Liver (tissue), 9 donors: ENCODE results near the gene SLC24A1. TPM values are rescaled to one million over a fixed set of nuclear protein-coding genes. Genes with fewer than 3 reads are reported as not detected.

Experiments used
- DNase-seq: peaks from one replicate; pipeline ENCODE4 v3.0.0-alpha.2; 2017; ENCODE audit warnings: low spot score
- H3K27ac ChIP-seq, 2 donors: one replicate each; pipeline ENCODE4 v1.7.0; 2013; ENCODE audit warnings: inconsistent platforms in 2 of 2, low read length in 2 of 2, control low read depth in 1 of 2, low read depth in 1 of 2, mild to moderate bottlenecking in 1 of 2
- H3K27me3 ChIP-seq, 4 donors: one replicate each; pipeline versions ENCODE4 v1.6.1 to v1.7.0; 2013; ENCODE audit warnings: low read length in 3 of 4, inconsistent platforms in 1 of 4, mild to moderate bottlenecking in 1 of 4, moderate library complexity in 1 of 4; ENCODE audit not compliant: control insufficient read depth in 4 of 4, insufficient read depth in 4 of 4
- H3K36me3 ChIP-seq, 4 donors: one replicate each; pipeline versions ENCODE4 v1.6.1 to v1.7.0; 2013; ENCODE audit warnings: low read length in 3 of 4, mild to moderate bottlenecking in 3 of 4, low read depth in 1 of 4, moderate library complexity in 1 of 4; ENCODE audit not compliant: control insufficient read depth in 4 of 4, insufficient read depth in 3 of 4
- H3K4me1 ChIP-seq, 4 donors: one replicate each; pipeline versions ENCODE4 v1.6.1 to v1.7.0; 2013; ENCODE audit warnings: low read length in 3 of 4, mild to moderate bottlenecking in 3 of 4, moderate library complexity in 1 of 4; ENCODE audit not compliant: control insufficient read depth in 4 of 4, insufficient read depth in 4 of 4
- H3K4me3 ChIP-seq, 3 donors: one replicate each; pipeline versions ENCODE4 v1.6.1 to v1.7.0; 2013; ENCODE audit warnings: low read length in 3 of 3, control low read depth in 1 of 3, low read depth in 1 of 3, mild to moderate bottlenecking in 1 of 3
- H3K9ac ChIP-seq, 2 donors: one replicate each; pipeline ENCODE4 v1.7.0; 2013; ENCODE audit warnings: low read length in 2 of 2, mild to moderate bottlenecking in 2 of 2, moderate library complexity in 2 of 2, control low read depth in 1 of 2, low read depth in 1 of 2
- H3K9me3 ChIP-seq, 4 donors: one replicate each; pipeline versions ENCODE4 v1.6.1 to v1.7.0; 2013; ENCODE audit warnings: low read length in 3 of 4; ENCODE audit not compliant: control insufficient read depth in 4 of 4
- EGR1 ChIP-seq, 2 donors: IDR thresholded peaks; 2 replicates each; pipeline ENCODE4 v1.6.1; 2016 to 2018; ENCODE audit warnings: antibody characterized with exemption in 2 of 2, low read depth in 2 of 2
- FOXA2 ChIP-seq: IDR thresholded peaks from 2 replicates; pipeline ENCODE4 v1.6.1; 2016; ENCODE audit warnings: antibody characterized with exemption
- GABPA ChIP-seq, 2 donors: IDR thresholded peaks in 1 of 2; conservative IDR thresholded peaks in 1 of 2; 2 replicates each; pipeline ENCODE4 v1.6.1; 2016; ENCODE audit warnings: antibody characterized with exemption in 2 of 2, mild to moderate bottlenecking in 1 of 2, moderate library complexity in 1 of 2
- HNF4A ChIP-seq, 2 donors: conservative IDR thresholded peaks; 2 replicates each; pipeline ENCODE4 v1.6.1; 2016; ENCODE audit warnings: antibody characterized with exemption in 2 of 2, mild to moderate bottlenecking in 2 of 2
- HNF4G ChIP-seq: IDR thresholded peaks from 2 replicates; pipeline ENCODE4 v1.6.1; 2016; ENCODE audit warnings: antibody characterized with exemption
- JUND ChIP-seq, 2 donors: IDR thresholded peaks; 2 replicates each; pipeline ENCODE4 v1.6.1; 2016; ENCODE audit warnings: antibody characterized with exemption in 2 of 2
- MAX ChIP-seq: IDR thresholded peaks from 2 replicates; pipeline ENCODE4 v1.6.1; 2016; ENCODE audit warnings: antibody characterized with exemption
- NR2F2 ChIP-seq: IDR thresholded peaks from 2 replicates; pipeline ENCODE4 v1.6.1; 2016; ENCODE audit warnings: antibody characterized with exemption
- RAD21 ChIP-seq, 2 donors: IDR thresholded peaks; 2 replicates each; pipeline ENCODE4 v1.6.1; 2016; ENCODE audit warnings: antibody characterized with exemption in 2 of 2, mild to moderate bottlenecking in 2 of 2
- RXRA ChIP-seq, 2 donors: IDR thresholded peaks; 2 replicates each; pipeline ENCODE4 v1.6.1; 2017 to 2018; ENCODE audit warnings: antibody characterized with exemption in 2 of 2, mild to moderate bottlenecking in 1 of 2
- SP1 ChIP-seq: IDR thresholded peaks from 2 replicates; pipeline ENCODE4 v1.6.1; 2018; ENCODE audit warnings: antibody characterized with exemption, mild to moderate bottlenecking
- YY1 ChIP-seq: IDR thresholded peaks from 2 replicates; pipeline ENCODE4 v1.6.1; 2016; ENCODE audit warnings: antibody characterized with exemption, mild to moderate bottlenecking
- polyA plus RNA-seq, 2 donors: library from polyadenylated mRNA; stranded (reverse) in 1 of 2; unstranded in 1 of 2; fragments of 200-250 nt in 1 of 2; fragments of >200 nt in 1 of 2; fragmentation: Nextera tagmentation in 1 of 2; extraction: Ambion mirVana in 1 of 2; gene quantifications; one replicate each; pipeline versions ENCODE4 v1.2.1 to v1.2.3, GENCODE V29; 2013 to 2015
- total RNA-seq, 2 donors: library from RNA; depleted of rRNA; stranded (reverse); fragments of >200 nt; gene quantifications; one replicate each; pipeline ENCODE4 v1.2.3, GENCODE V29; 2014
- TF ChIP-seq, protein P1 (sequence below): IDR thresholded peaks from 2 replicates; pipeline ENCODE4 v1.6.1; 2016; ENCODE audit warnings: antibody characterized with exemption
- TF ChIP-seq, protein P2 (sequence below): IDR thresholded peaks from 2 replicates; pipeline ENCODE4 v1.6.1; 2016; ENCODE audit warnings: antibody characterized with exemption
- TF ChIP-seq, protein P3 (sequence below): IDR thresholded peaks from 2 replicates; pipeline ENCODE4 v1.6.1; 2016; ENCODE audit warnings: antibody characterized with exemption, mild to moderate bottlenecking
- TF ChIP-seq, protein P4 (sequence below): fragments of 150-350 bp; IDR thresholded peaks from 2 replicates; pipeline ENCODE4 v1.5.1; 2017; ENCODE audit warnings: improper control_type of control experiment, low read depth, low read length; ENCODE audit not compliant: missing input control
- donor health status: healthy.
- donor health status: healthy.
- donor health status: healthy.
- donor health status: healthy.
- donor health status: healthy.

The SLC24A1 gene
- total and polyA plus RNA-seq, 4 donors: 1.8 to 3.3 (median 2.2) TPM

DNA sequence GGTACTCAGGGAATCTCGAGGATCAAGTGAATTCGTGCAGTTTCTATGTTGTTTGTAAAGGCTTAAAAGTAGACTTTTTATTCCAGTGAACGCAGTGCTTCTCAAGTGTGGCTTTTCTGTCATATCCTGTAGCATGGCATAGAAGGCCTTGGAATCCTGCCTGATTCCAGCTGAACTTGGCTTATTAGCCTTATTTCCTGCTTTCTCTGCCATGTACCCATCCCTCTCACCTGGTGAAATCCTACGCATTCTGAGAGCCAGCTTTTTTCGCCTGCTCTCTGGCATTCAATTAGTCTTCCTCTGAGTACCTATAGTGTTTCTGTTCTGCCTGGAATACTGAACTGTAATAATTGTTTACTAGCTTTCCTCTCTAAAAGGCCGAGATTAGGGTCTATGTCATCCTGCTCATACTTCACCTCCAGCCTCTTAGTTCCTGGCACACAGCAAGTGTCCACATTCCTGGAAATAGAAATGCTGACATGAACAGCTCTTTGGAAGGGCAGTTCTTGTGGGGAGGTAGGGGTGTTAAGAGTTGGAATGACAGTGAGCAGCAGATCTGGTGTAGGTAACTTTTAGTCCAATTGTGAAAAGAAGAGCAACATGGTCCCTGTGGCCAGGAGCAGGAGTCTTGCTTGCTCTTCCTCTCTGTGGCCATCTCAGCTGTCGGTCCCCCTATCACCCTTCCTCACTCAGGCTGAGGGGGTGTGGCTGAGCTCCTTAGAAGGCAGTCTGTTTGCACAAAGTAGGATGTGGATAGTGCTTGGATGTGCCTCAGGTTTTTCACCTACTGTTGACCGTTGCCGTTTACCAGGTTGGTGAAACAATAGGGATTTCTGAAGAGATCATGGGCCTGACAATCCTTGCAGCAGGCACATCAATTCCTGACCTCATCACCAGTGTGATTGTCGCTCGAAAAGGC lies 30.4 kb downstream of the SLC24A1 start (continued):
- TF ChIP-seq, protein P1, sequence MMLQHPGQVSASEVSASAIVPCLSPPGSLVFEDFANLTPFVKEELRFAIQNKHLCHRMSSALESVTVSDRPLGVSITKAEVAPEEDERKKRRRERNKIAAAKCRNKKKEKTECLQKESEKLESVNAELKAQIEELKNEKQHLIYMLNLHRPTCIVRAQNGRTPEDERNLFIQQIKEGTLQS: no peak
- TF ChIP-seq RAD21 (IDR thresholded peaks at IDR 0.05): no peak

DNA sequence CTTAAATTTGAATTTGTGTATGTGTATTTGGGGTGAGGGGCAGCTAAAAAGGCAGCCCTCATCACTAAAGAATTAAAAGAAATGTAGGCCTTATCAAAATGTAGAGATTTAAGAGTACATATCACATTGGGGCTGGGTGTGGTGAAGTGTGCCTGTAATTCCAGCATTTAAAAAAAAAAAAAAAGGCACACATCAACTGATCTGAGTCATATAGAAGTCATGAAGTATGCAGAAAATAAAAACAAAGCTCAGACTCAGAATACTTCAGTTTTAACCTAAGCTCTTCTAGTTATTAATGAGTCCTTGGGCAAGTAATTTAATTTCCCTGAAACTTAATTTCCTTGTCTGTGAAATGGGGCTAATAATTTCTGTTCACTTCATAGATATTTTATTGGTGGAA lies 31.6 kb downstream of the SLC24A1 start:
- Histone ChIP-seq H3K27ac (no peak overlapping the region), H3K9ac (no peak overlapping the region), H3K9me3 (no peaks in the 10 kb centered on the region), H3K36me3 (peaks cover 4 to 39% (median 16%) of the 10 kb centered on the region in 4 donors), H3K4me3 (no peak overlapping the region), H3K4me1 (no peaks in the 10 kb centered on the region), H3K27me3 (no peaks in the 10 kb centered on the region)
- TF ChIP-seq RXRA (IDR thresholded peaks at IDR 0.05): no peak
- no peak for TF ChIP-seq YY1
- TF ChIP-seq RAD21 (IDR thresholded peaks at IDR 0.05): no peak
- no peak for TF ChIP-seq NR2F2
- no peak for TF ChIP-seq FOXA2
- TF ChIP-seq GABPA (IDR thresholded peaks at IDR 0.05 in 1 of 2, conservative IDR thresholded peaks at IDR 0.05 in 1 of 2): no peak
- TF ChIP-seq, protein P2, sequence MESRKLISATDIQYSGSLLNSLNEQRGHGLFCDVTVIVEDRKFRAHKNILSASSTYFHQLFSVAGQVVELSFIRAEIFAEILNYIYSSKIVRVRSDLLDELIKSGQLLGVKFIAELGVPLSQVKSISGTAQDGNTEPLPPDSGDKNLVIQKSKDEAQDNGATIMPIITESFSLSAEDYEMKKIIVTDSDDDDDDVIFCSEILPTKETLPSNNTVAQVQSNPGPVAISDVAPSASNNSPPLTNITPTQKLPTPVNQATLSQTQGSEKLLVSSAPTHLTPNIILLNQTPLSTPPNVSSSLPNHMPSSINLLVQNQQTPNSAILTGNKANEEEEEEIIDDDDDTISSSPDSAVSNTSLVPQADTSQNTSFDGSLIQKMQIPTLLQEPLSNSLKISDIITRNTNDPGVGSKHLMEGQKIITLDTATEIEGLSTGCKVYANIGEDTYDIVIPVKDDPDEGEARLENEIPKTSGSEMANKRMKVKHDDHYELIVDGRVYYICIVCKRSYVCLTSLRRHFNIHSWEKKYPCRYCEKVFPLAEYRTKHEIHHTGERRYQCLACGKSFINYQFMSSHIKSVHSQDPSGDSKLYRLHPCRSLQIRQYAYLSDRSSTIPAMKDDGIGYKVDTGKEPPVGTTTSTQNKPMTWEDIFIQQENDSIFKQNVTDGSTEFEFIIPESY: no peak
- TF ChIP-seq, protein P3, sequence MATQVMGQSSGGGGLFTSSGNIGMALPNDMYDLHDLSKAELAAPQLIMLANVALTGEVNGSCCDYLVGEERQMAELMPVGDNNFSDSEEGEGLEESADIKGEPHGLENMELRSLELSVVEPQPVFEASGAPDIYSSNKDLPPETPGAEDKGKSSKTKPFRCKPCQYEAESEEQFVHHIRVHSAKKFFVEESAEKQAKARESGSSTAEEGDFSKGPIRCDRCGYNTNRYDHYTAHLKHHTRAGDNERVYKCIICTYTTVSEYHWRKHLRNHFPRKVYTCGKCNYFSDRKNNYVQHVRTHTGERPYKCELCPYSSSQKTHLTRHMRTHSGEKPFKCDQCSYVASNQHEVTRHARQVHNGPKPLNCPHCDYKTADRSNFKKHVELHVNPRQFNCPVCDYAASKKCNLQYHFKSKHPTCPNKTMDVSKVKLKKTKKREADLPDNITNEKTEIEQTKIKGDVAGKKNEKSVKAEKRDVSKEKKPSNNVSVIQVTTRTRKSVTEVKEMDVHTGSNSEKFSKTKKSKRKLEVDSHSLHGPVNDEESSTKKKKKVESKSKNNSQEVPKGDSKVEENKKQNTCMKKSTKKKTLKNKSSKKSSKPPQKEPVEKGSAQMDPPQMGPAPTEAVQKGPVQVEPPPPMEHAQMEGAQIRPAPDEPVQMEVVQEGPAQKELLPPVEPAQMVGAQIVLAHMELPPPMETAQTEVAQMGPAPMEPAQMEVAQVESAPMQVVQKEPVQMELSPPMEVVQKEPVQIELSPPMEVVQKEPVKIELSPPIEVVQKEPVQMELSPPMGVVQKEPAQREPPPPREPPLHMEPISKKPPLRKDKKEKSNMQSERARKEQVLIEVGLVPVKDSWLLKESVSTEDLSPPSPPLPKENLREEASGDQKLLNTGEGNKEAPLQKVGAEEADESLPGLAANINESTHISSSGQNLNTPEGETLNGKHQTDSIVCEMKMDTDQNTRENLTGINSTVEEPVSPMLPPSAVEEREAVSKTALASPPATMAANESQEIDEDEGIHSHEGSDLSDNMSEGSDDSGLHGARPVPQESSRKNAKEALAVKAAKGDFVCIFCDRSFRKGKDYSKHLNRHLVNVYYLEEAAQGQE: no peak
- no peak for TF ChIP-seq MAX
- no peak for TF ChIP-seq SP1
- TF ChIP-seq HNF4G: no peak
- TF ChIP-seq JUND (IDR thresholded peaks at IDR 0.05): no peak
- TF ChIP-seq, protein P4, sequence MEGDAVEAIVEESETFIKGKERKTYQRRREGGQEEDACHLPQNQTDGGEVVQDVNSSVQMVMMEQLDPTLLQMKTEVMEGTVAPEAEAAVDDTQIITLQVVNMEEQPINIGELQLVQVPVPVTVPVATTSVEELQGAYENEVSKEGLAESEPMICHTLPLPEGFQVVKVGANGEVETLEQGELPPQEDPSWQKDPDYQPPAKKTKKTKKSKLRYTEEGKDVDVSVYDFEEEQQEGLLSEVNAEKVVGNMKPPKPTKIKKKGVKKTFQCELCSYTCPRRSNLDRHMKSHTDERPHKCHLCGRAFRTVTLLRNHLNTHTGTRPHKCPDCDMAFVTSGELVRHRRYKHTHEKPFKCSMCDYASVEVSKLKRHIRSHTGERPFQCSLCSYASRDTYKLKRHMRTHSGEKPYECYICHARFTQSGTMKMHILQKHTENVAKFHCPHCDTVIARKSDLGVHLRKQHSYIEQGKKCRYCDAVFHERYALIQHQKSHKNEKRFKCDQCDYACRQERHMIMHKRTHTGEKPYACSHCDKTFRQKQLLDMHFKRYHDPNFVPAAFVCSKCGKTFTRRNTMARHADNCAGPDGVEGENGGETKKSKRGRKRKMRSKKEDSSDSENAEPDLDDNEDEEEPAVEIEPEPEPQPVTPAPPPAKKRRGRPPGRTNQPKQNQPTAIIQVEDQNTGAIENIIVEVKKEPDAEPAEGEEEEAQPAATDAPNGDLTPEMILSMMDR: no peak
- no peak for TF ChIP-seq HNF4A (conservative IDR thresholded peaks at IDR 0.05)
- TF ChIP-seq, protein P1: no peak
- TF ChIP-seq EGR1 (IDR thresholded peaks at IDR 0.05; ENCODE audit: low read depth in 2 of 2): no peak
- DNase-seq: no peak
